HEK293 (cell line): ENCODE measurements around the gene KRT76.

Experiments used
- CTCF ChIP-seq: fragments of 450-650 bp; formaldehyde crosslinking; IDR thresholded peaks from 2 replicates; pipeline ENCODE4 v1.5.1; 2016; ENCODE audit warnings: missing biosample characterization, missing genetic modification characterization
- HOXA7 ChIP-seq: sonication (generic); formaldehyde crosslinking; IDR thresholded peaks from 2 replicates; pipeline ENCODE4 v1.8.1; 2022; ENCODE audit warnings: missing genetic modification reagents, borderline replicate concordance
- KLF17 ChIP-seq: fragments of 450-650 bp; formaldehyde crosslinking; IDR thresholded peaks from 2 replicates; pipeline ENCODE4 v1.5.1; 2016; ENCODE audit warnings: missing biosample characterization, missing genetic modification characterization
- YY1 ChIP-seq: fragments of 450-650 bp; formaldehyde crosslinking; IDR thresholded peaks from 2 replicates; pipeline ENCODE4 v1.5.1; 2018; ENCODE audit warnings: missing biosample characterization, missing genetic modification characterization
- ZNF776 ChIP-seq: fragments of 450-650 bp; formaldehyde crosslinking; IDR thresholded peaks from 2 replicates; pipeline ENCODE4 v1.5.0; 2017; ENCODE audit warnings: missing biosample characterization, missing genetic modification characterization, borderline replicate concordance

GRCh38 chr12:52821826-52822660, 44.9 kb upstream of the KRT76 start:
- TF ChIP-seq CTCF (tag by site-specific recombination) (no peak), YY1 (tag by site-specific recombination) (no peak), KLF17 (tag by site-specific recombination) (no peak), HOXA7 (no peak), ZNF776 (no peak)
